Fibroblast of pulmonary artery (primary cell): ENCODE measurements around the gene CYB5RL.

Experiments
- DNase-seq: peaks from one replicate; pipeline ENCODE4 v3.0.0-alpha.2; 2010; ENCODE audit warnings: low read depth
- H3K4me3 ChIP-seq: replicated peaks from 2 replicates; pipeline ENCODE4 v1.5.1; 2011; ENCODE audit warnings: low read depth, mild to moderate bottlenecking, control low read depth, low read length, moderate library complexity
- TF ChIP-seq, protein P1 (sequence below): IDR thresholded peaks from 2 replicates; pipeline ENCODE4 v1.5.1; 2011; ENCODE audit warnings: mild to moderate bottlenecking, control low read depth, low read length, inconsistent platforms; ENCODE audit errors: missing control alignments

The CYB5RL gene

DNA sequence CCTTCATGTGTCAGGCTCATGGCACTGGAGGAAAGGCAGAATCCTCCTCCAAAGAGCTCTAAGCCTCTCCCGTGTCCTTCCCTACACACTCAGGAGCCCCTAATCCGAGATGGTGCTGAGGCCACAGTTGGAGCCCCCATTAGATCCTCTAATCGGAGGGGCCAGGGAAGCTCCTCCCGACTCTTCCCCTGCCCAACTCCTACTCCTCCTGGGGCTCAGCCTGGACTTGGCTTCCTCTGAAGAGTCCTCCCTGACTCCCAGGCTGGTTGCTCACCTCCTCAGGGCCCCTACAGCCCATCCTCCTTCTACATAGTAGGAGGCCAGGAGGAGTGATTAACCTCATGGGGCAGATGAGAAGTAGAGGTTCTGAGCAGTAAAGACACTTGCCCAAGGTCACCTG is 25.7 kb downstream of the CYB5RL start:
- no peak overlapping the region for H3K4me3 ChIP-seq
- no peak for DNase-seq
- TF ChIP-seq, protein P1, sequence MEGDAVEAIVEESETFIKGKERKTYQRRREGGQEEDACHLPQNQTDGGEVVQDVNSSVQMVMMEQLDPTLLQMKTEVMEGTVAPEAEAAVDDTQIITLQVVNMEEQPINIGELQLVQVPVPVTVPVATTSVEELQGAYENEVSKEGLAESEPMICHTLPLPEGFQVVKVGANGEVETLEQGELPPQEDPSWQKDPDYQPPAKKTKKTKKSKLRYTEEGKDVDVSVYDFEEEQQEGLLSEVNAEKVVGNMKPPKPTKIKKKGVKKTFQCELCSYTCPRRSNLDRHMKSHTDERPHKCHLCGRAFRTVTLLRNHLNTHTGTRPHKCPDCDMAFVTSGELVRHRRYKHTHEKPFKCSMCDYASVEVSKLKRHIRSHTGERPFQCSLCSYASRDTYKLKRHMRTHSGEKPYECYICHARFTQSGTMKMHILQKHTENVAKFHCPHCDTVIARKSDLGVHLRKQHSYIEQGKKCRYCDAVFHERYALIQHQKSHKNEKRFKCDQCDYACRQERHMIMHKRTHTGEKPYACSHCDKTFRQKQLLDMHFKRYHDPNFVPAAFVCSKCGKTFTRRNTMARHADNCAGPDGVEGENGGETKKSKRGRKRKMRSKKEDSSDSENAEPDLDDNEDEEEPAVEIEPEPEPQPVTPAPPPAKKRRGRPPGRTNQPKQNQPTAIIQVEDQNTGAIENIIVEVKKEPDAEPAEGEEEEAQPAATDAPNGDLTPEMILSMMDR = no peak

DNA sequence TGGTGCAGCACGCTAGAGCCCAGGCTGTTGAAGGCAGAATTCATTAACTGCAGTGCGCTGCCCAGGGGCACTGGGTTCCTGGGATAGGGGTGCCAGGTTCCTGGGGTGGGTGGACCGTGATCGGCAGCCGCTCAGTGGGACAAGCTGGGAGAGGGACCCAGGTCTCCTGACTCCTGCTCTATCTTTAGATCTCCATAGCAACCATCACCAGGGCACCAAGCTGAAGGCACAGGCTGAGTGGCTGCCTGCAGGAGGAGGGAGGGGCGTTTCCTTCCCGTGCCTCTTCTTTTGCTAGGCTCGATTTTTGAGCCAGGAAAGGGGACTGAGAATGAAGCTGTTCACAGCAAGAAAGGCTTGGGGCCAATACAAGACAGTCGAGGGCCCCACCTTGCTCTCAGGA is 26.1 kb downstream of the CYB5RL start:
- DNase-seq = no peak
- TF ChIP-seq, protein P1 = no peak
- H3K4me3 ChIP-seq = no peak overlapping the region

- TF ChIP-seq, protein P1 = no peak
- DNase-seq = peak; percentile 63
Observed at GRCh38 chr1:54172614-54173599, 26.9 kb downstream of the CYB5RL start.

GRCh38 chr1:54171606-54172005 is 28.2 kb downstream of the CYB5RL start:
- TF ChIP-seq, protein P1 = no peak
- H3K4me3 ChIP-seq = no peak overlapping the region
- DNase-seq = no peak

More at GRCh38 chr1:54172614-54173599, 26.9 kb downstream of the CYB5RL start:
- H3K4me3 ChIP-seq = no peak overlapping the region

DNA sequence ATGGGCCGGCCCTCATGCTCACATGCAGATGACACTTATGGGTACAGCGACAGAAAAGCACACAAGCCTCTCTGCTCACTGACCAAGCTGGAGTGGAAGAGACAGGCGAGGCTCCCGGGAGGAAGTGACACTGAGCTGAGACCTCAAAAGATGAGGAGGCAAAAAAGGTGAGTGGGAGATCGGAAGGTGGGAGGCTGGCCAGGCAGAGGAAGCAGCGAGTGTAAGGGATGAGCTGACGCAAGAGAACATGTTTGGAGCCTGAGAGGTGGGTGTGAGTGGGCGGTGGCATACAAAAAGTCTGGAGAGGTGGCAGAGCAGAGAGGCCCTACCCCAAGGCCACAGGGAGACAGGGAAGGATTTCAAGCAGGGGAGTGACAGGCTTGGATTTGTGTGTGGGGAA is 28.8 kb downstream of the CYB5RL start:
- no peak for DNase-seq
- TF ChIP-seq, protein P1 = no peak
- H3K4me3 ChIP-seq = no peak overlapping the region

GRCh38 chr1:54169068-54169467 is 30.8 kb downstream of the CYB5RL start:
- H3K4me3 ChIP-seq = no peak overlapping the region
- TF ChIP-seq, protein P1 = no peak
- DNase-seq = no peak
